Fibroblast of gingiva (primary cell): ENCODE measurements around the gene PDE7B.
A peak's percentile ranks its signal among the peaks of the same experiment; 100 is the strongest.

Experiments
- DNase-seq: peaks from one replicate; pipeline ENCODE4 v3.0.0-alpha.2; 2011; ENCODE audit warnings: low read depth

Gene PDE7B

DNA sequence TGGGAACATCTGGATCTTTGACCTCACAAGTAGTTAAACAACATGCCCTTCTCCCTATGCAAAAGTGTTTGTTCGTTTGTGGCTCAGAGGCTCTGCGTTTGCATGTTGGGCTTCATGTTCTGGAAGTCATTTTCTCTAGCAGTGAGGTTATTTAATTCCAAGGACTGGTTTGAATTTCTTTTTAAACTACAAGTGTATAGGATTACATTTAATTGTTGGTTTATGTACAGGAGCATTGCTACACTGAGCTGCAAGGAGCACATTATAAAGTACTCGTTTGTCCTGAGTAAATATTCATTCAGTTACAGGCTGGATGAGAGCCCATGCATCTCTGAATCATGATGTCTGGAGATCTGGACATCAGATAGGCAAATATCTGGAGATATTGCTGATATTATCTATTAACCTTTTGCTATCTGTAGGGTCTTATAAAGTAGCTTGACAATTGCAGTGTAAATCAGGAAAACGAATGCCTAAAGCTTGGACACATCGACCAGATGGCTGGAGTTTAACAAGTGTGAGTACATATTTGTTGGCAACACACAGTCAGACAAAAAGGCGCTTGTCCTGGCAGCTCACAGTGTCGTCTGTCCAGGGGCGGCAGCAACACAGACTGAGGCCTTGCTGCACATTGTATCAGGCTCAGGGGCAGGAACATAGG, 84.6 kb downstream of the PDE7B start:
- peak; percentile 92 for DNase-seq

DNA sequence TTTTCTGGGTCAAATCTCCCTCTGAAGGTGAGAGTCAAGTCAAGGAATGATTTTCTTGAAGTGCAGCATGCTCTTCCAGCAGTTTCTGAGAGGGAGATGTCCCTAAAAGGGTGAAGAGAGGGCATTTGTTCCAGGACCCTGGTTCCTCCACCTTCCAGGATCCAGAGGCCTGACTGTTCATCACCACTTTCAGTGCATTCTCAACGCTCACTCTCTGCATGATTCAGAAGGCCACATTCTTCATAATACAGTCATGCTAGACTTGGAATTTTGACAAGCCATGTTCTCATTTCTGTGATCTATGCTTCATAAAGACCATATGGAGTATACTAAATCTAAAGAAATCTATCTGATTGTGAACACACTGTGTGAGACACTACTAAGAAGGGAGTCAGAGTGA, 85.1 kb downstream of the PDE7B start:
- peak; percentile 87 for DNase-seq

DNA sequence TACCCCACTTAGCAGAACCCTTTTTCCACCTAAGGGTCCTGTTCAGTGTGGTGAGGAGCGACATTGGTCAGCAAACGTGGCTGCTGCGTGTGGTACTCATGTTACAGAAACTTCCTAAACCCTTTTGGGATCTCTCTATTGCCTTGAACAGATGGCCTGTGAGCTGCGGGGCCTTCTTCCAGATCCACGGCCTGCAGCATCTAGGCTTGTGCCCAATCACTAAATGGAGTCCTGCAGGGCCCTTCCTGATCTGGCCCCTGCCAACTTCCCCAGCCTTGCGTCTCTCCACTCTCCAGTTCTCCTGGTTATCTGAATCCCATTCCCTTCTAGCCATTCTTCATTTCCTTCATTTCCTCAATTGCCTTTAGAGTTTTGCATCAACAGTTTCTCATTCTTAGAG, 85.6 kb downstream of the PDE7B start:
- DNase-seq = no peak

DNA sequence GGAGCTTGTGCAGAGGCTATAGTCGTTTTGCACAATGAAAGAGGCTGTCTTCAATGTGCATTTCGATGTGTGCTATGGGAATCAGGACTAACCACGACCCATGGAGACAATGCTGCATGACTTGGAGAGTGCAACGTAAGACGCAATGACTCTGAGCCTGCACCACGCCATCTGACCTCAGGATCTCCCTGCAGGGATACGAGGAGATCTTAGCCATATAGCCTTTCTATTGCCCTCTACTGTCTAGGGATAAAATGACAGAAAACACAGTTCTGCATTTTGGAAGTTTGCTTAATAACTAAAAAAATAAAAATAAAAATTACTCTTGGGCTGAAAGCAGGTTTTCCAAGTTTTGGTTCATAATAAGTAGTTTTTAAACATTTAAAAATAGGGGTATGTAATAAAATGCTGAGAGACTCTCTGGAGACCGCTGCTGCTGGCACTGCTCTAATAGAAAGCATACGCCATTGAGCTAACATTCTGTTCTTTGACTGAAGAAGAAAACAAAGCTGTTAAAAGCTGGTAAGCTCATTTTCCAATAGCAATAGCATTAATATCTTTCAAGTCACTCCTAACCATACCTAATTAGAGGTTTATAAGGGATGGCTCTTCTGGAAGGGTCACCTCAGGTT, 87.2 kb downstream of the PDE7B start:
- peak; percentile 78 for DNase-seq

DNA sequence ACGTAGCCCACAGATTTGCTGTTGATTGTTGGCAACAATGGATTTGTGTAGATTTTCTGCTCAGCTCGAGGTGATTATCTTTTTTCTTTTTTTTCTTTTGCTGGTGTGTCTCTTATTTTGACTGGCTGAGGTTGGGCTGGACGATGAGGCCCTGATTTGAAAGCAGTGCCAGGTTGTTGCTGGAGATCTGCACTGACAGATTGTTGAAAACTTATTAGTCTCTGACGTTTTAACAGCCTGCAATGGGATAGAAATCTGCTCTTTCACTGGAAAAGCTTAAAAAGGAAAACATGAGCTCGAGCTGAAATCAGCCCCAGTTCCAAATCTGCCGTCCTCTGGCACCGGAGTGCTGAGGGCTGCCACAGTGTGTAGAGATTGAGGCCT, 87.7 kb downstream of the PDE7B start:
- peak; percentile 35 for DNase-seq

DNA sequence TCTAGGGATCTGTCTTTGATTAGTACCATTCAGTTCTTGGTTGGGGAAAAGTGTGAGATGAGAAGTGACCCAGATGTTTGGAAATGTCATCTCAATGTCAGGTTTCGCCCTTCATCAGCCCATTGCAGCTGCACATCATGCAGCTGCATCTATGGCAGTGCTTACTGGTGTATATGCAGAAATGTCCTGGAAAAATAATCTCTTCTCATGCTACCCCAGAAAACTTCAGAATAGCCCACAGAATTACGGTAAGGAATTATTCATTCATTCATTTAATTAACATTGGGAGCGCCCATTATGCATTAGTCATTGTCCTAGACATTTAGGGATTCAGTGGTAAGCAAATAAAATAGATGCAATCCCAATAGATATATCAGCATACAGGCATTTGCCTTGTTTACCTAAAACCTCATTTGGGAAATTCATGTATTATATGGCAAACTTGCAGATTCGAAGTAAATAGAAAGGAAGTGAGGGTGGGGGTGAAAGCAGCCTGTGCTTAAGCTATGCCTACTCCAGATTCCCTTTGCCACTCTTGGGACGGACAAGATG, 89.2 kb downstream of the PDE7B start:
- DNase-seq = no peak

DNA sequence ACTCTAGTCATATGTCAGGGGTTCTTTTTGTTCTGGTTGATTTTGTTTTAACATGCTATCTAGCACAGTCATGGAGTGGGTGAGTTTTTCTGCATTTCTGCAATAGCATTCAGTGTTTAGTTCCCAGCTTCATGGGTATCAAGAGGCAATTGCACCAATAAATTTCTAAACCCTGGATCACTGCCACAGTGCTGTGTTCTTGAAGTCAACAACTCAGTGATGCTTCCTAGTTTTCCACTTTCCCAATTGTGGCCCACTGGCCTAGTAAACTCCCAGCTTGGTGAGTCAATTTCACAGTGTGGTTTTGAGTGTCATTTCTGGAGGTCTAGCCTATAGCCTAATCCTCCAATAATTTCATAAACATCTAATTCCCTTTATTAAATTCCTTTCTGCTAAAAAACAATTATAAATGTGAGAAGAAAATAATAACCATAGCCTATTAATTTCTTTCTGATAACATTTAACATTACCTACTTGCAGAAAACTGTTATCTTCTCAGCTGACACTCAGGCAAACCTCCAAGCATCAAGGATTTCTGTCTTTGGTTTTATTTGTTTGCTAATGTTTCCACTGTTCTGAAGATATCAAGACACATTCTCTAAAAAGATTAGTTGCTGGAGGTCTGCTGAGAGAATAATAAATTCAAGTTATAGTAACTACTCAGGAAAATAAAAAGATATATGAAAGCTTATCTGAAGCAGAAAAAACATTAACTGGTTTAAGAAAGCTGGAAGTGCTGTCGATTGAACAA, 89.9 kb downstream of the PDE7B start:
- peak; percentile 77 for DNase-seq

DNA sequence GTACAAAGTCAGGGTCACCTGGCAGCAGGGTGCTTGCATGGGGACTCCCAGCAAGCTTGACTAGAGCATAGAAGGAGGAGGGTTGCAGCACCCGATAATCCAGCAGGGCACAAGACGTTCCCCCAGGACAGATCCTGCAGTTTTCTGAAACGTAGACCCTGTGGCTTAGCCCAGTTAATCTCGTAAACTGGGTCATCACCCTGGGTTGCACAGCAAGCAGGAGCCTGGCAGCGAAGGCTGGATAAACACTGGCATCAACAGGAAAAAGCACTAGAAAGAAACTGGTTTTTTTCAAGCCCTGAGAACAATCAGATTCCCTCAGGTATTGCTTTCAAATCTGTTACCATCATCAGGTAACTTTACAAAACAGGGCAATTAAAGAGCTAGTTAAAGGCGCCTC, 92.6 kb downstream of the PDE7B start:
- no peak for DNase-seq

DNA sequence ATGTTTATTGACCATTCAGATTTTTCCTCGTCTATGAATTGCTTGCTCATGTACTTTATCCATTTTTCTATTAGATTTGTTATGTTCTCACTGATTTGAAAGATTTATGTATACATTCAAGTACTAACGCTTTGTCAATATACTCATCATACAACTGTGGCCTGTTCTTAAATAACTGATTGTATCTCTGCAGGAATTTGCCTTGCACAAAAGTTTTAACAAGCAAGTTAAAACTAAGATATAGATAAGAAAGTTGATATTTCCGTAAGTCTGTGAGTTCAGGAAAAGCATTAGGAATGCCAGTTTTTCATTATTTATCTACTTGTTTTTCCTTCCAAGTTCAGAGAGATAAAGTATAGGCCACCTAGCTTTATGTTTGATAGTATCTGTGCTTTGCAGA, 95.2 kb downstream of the PDE7B start:
- DNase-seq = no peak

DNA sequence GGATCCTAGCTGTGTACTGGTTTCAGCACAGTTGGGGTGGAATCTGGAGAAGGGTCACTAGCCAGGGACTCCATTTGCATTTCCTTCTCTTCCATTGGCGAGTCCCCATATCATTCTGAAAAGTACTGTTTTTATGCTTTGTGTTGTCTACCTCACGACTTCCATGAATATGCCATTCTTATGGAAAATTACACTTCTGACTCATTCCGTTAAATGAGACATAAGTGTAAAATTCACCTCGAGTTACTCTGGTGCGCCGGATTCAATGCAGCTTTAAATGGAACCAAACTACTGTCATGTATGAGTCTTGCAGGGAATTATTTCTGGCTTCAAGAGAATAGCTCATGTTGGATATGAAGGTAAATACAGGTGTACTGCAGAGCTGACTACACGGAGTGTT, 99.2 kb downstream of the PDE7B start:
- no peak for DNase-seq

DNA sequence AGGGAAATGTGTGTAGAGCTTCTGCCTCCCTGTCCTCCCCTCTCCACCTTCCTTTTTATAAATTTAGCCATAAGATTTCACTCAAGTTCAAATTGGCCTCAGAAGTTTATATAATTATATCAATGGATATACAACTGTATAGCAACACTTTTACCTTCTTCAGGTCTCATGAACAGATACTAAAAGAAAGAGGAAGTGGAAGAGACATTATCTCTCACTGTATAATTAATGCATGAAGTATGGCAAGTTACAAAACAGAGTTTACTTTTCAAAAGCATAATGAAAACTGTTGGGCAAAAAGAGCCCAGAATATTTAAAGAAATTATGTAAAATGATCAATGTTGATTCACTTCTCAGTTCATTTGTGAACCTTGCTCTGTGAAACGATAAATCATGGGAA, 99.7 kb downstream of the PDE7B start:
- no peak for DNase-seq

DNA sequence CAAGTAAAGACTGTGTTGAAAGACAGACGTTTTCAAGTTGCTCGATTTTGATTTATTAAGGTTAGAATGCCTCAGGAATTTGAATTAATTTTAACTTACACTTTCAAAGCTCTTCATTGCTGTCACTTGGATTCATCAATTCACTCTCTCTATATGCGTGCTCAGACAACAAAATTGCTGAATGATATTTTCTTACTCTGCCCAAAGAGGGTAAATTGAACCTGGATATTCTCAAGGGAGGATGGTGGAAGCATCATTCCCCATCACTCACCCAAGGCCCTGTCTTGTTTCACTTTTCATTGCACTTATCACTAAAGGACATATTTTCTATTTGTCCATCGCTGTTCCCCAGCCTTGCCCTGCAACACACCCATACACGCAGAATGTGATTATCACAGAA, 102.3 kb downstream of the PDE7B start:
- no peak for DNase-seq

DNA sequence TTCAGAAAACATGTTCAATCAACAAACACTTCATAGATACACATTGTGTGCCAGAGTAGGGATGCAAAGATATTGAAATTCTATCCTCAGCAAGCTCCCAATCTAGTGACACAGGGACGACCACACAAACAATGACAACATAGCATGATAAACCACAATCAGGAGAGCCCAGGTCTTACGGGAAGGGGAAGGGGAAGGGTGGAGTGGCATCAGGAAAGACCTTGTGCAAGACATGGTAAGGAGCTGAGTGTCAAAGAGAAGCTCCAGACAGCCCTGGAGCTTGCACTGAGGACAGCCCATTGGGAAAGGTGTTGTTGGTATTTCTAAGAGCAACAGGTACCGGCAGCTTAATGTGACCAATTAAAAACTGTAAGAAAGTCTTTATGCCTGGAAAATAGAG, 103.6 kb downstream of the PDE7B start:
- DNase-seq = no peak

DNA sequence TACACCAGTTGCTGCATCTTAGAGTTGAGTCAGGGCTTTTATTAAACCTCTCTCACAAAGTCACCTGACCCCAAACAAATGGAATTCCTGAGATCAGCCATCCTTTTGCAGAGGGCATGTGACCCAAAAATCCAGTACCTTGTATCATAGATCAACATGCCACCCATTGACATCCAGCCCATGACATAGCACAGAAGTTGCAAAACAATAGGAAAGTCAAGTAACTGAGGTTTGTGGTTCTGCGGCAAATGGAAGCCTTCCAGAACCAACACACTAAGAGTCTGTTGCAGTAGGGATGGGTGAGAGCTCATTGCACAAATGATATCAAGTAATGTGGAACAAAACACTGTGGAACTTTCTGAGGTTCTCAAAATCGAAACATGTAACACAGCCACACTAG, 111.2 kb downstream of the PDE7B start:
- peak; percentile 83 for DNase-seq

DNA sequence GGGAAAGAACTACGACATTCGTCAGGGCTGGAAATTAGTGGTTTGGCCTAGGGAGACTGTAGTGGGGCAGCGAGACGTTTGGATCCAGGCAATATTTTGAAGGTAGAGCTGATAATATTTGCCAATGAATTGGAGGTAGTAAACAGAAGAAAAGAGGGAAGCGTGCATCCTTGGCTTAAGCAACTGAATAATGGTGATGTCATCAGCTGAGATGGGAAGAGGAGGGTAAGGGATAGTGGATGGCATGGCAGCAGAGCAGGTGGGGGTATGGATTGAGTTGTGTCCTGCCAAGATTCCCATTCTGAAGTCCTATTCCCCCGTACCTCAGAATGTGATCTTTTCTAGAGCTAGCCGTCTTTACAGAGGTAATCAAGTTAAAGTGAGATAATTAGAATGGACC, 119.2 kb downstream of the PDE7B start:
- DNase-seq = no peak

DNA sequence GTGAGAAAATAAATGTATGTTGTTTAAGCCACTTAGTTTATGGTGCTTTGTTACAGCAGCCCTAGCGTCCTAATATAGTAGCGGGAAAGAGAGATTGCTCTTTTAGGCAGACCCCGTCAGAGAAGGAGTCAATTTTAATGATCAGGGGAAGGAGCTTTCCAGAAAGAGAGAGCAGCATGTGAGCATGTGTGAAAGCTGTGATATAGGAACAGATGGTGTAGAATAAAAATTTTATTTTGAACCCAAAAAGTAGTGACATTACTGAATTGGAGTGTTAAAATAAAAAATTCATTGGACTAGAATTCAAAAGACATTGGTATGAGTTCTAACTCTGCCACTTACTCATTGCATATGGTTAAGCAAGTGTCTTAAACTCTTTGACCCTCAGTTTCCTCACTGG, 119.8 kb downstream of the PDE7B start:
- DNase-seq = no peak

DNA sequence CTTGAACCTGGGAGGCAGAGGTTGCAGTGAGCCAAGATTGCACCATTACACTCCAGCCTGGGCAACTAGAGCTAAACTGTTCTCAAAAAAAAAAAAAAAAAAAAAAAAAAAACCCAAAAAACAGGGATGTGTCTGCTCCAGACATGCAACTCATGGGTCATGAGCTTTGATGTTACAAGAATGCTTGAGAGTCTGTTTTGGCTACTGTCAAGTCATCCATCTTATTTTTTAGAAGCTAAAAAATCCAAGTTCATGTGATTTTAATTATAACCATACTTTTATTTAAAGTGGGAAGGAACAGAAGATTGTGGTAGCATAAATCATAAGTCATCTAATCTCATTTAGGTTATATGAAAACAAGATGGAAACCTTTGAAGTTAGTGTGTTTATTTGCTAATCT, 120.6 kb downstream of the PDE7B start:
- no peak for DNase-seq

DNA sequence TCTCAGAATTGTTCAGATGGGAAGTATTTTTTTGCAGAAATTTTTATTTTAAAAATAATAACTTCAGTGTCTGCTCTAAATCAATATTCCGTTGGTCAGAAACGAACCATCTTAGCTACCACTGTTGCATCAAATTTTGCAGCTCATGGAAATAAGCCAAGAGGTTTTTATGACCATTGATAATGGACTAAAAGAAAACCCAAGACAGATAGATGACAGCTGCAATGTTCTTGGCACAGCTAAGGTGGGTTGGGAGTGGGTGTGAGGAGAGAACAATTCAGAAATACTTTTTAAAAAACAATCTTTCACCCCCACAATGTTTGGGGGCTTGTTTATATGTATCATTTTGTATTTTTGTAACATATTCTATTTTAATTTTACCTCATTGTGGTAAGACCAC, 121.1 kb downstream of the PDE7B start:
- no peak for DNase-seq

DNA sequence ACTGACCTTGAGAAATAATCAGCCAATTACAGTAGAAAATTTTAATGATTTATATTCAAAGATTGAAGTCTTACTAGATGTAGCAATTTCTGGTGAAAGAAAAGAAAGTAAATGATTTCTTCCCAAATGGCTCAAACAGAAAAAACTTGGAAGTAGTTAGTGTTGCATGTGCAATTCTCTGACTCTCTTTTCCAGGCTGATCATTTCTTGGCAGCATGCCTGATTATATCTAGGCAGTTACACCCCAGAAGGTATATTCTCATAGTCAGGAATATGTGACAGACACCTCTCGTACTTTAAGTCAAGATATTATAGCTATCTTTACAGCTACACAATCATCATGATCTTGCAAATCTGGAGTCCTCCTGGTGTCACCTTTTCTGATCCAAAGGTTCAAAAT, 122.9 kb downstream of the PDE7B start:
- no peak for DNase-seq

DNA sequence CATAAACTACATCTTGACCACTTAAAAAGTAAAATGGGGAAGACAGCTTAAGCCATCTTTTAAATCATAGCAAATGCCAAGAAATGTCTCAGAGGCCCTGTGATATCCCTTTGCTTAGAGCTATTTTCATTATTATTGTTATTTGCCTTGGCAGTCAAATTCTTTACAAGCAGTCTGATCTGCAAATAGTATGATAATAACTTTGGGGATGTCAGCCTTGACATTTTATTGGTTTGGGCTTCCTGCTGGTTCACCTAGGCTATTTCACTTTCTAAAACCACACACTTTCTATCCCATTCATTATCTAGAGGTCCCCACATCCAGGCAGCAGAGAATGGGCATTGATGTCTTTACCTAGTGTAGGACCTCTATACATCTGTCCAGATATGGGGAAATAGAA, 125.1 kb downstream of the PDE7B start:
- DNase-seq = no peak

DNA sequence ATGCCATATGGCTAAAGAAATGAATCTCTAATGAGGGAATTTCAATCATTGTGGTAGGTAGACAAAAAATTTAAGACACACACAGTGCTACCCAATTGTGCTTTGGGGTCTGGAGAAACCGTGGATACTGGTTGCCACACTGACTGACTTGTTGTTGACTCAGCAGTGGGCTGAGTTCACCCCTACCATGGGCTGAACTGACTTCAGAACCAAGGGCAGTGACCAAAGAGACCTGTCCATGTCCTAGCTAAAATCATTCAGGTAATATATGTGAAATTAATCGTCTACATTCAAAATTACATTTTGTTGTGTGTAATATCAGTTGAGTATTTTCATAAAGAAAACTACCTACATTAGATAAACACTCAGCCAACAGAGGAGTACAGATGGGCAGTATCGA, 131.6 kb downstream of the PDE7B start:
- no peak for DNase-seq

DNA sequence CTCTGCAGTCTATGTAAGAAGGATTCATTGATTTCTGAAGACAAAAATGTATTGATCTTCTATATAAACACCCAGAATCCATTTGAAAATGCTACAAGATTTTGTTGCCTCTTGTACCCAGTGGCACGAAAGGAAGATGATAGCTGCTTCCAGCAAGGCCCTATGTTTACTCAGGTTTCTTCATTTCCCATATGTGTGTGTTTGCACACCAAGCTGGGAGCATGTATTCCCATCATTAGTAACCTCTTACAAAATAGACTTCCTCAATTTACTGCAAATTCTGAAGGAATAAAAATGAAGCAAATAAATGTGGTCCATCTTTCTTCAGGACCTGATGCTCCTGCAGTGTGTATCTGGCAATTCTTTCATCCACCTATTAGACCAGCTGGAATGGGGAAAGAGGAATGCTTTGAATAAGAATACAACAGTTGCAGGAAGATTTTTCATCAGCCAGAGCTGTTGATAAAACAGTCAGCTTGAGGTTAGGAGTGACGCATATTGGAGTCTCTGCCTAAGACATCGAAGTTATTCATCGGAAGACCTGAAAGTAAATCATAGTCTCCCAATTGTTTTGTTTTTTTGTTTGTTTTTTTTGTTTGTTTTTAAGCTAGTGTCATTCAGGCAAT, 132.3 kb downstream of the PDE7B start:
- no peak for DNase-seq

DNA sequence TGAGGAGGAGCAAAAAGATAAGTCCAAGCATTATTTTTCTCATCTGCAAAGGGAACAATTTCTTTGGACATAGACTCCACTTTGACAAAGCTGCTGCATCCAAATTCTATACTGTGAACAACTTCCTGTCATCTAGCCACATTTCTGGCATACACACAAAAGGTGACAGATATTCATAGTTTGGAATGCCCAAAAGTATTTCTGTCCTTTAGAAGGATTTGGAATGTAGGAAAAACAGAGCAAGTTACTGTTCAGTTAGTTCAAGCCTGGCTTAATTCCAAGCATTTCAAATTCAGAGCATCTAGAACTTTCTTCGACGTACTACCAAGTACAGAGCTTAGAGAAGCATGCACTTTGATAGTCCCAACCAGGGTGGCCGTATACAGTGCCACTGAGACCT, 134.0 kb downstream of the PDE7B start:
- DNase-seq = no peak
